Type B pancreatic cell (in vitro differentiated cells): ENCODE measurements around the gene LGALS12. TPM values are rescaled to one million over a fixed set of nuclear protein-coding genes. Genes with fewer than 3 reads are reported as not detected.

Source experiments
- DNase-seq: peaks from one replicate; pipeline ENCODE4 v3.0.0; 2021; ENCODE audit warnings: mixed read lengths; ENCODE audit not compliant: unreplicated experiment; ENCODE audit errors: extremely low spot score
- H3K27ac Mint-ChIP-seq: 2 replicates; pipeline ENCODE4 v1.8.0; 2021; ENCODE audit warnings: mild to moderate bottlenecking, mixed read lengths
- H3K27me3 Mint-ChIP-seq: 2 replicates; pipeline ENCODE4 v1.8.0; 2021; ENCODE audit warnings: mixed read lengths
- H3K36me3 Mint-ChIP-seq: 2 replicates; pipeline ENCODE4 v1.8.0; 2021; ENCODE audit warnings: mixed read lengths
- H3K4me1 Mint-ChIP-seq: one replicate; pipeline ENCODE4 v1.8.0; 2021; ENCODE audit warnings: mixed read lengths; ENCODE audit not compliant: unreplicated experiment
- H3K4me3 Mint-ChIP-seq: 2 replicates; pipeline ENCODE4 v1.8.0; 2021; ENCODE audit warnings: mild to moderate bottlenecking, mixed read lengths
- H3K9me3 Mint-ChIP-seq: 2 replicates; pipeline ENCODE4 v1.8.0; 2021; ENCODE audit warnings: mixed read lengths
- CTCF ChIP-seq: fragments of 200-600 bp; sonication (generic); conservative IDR thresholded peaks from 2 replicates; pipeline ENCODE4 v1.5.0; 2021; ENCODE audit warnings: antibody characterized with exemption, mild to moderate bottlenecking
- total RNA-seq: library from RNA; stranded (reverse); gene quantifications from 2 replicates; pipeline ENCODE4 v1.2.1, GENCODE V29; 2021; ENCODE audit warnings: low replicate concordance

The LGALS12 gene
- total RNA-seq, 1 donor from 2014 or later = 0.34 TPM

- Mint-ChIP-seq H3K4me3 (no peak overlapping the region), H3K27ac (peak overlapping the region; percentile 14), H3K36me3 (peaks cover 4% of the 10 kb centered on the region), H3K27me3 (peaks cover 18% of the 10 kb centered on the region), H3K4me1 (peaks cover 27% of the 10 kb centered on the region), H3K9me3 (peaks cover 17% of the 10 kb centered on the region)
- TF ChIP-seq CTCF = no peak
- DNase-seq = no peak
Measured at GRCh38 chr11:63494975-63495374, 10.9 kb upstream of the LGALS12 start.

- H3K27ac Mint-ChIP-seq = no peak overlapping the region
- H3K36me3 Mint-ChIP-seq = no peaks in the 10 kb centered on the region
- TF ChIP-seq CTCF = no peak
- H3K9me3 Mint-ChIP-seq = peaks cover 7% of the 10 kb centered on the region
- H3K4me3 Mint-ChIP-seq = no peak overlapping the region
- no peaks in the 10 kb centered on the region for H3K27me3 Mint-ChIP-seq
- no peak for DNase-seq
- peaks cover 18% of the 10 kb centered on the region for H3K4me1 Mint-ChIP-seq
Measured at GRCh38 chr11:63499874-63500273, 6.0 kb upstream of the LGALS12 start.

DNA sequence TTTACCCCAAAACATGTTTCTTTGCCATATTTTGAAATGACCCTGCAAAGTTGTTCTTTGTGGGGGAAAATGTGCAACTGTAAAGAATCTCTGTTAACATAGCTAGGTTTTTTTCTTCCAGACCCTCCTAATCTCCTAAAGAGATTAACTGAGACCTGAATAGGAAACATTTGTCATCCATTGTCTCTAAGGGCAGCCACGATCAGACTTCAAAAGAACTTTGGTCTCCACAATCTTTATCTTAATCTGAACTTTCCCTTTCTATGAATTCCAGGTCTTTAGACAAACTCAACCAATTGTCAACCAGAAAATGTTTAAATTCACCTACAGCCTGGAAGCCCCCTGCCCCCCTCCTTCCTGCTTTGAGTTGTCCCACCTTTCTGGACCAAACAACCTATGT, 4.6 kb upstream of the LGALS12 start:
- no peak for TF ChIP-seq CTCF
- no peak overlapping the region for H3K4me3 Mint-ChIP-seq
- H3K4me1 Mint-ChIP-seq = peaks cover 18% of the 10 kb centered on the region
- peaks cover 7% of the 10 kb centered on the region for H3K9me3 Mint-ChIP-seq
- no peak for DNase-seq
- H3K36me3 Mint-ChIP-seq = no peaks in the 10 kb centered on the region
- H3K27ac Mint-ChIP-seq = no peak overlapping the region
- H3K27me3 Mint-ChIP-seq = no peaks in the 10 kb centered on the region

DNA sequence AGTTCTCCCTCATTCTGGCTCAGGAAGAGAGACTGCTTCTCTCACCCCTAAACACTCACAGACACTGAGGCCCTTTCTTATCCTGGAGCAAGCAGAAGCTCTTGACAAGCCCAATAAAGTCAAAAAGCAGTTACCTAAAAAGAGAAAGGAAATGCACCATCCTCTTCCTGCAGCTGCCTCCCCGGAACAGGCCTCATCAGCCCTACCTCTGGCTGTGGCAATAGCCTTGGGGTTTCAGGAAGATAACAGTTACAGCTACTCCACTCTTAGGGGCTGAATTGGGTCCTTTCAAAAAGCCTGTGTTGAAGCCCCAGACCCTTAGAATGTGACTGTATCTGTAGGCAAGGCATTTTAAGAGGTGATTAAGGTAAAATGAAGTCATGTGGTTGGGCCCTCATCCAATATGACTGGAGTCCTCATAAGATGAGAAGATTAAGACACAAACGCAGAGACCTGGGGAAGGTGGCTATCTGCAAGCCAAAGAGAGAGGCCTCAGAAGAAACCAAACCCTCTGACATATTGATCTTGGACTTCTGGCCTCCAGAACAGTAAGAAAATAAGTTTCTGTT, 3.5 kb upstream of the LGALS12 start:
- Mint-ChIP-seq H3K27me3 (no peaks in the 10 kb centered on the region), H3K4me3 (no peak overlapping the region), H3K27ac (no peak overlapping the region), H3K9me3 (peaks cover 1% of the 10 kb centered on the region), H3K4me1 (peaks cover 21% of the 10 kb centered on the region), H3K36me3 (no peaks in the 10 kb centered on the region)
- no peak for DNase-seq
- TF ChIP-seq CTCF = no peak

- Mint-ChIP-seq H3K4me3 (no peak overlapping the region), H3K4me1 (peaks cover 28% of the 10 kb centered on the region), H3K27ac (no peak overlapping the region)
Measured at GRCh38 chr11:63503492-63503891, 2.4 kb upstream of the LGALS12 start.

More at GRCh38 chr11:63503492-63503891, 2.4 kb upstream of the LGALS12 start:
- no peak for DNase-seq
- Mint-ChIP-seq H3K36me3 (no peaks in the 10 kb centered on the region), H3K9me3 (no peaks in the 10 kb centered on the region), H3K27me3 (no peaks in the 10 kb centered on the region)
- TF ChIP-seq CTCF = no peak
